GM12874 (cell line): Measurements from ENCODE around the gene SMTN.

Source experiments
- TF ChIP-seq, protein P1 (sequence below): IDR thresholded peaks from 2 replicates; pipeline ENCODE4 v1.5.1; 2011; ENCODE audit warnings: low read depth, mild to moderate bottlenecking, control low read depth, low read length, moderate library complexity; ENCODE audit not compliant: insufficient read depth

SMTN gene

DNA sequence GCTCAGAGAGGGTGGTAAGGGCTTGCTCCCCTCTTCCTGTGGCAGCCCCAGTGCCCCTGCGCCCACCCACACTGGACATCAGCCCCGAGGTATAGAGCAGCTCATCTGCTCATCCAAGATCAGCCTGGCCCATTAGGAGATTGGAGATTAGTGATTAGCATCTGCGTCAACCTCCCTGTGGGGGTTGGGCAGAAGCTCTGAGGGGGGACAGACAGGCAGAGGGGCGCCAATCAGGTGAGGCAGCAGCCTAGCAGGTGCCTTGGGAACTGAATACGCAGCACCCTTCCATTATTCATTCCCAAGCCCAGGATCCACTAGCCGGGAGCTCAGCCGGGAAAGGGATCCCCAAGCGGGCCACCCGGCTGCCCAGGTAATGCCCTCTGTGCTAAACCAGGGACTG lies 11.0 kb downstream of the SMTN start:
- TF ChIP-seq, protein P1, sequence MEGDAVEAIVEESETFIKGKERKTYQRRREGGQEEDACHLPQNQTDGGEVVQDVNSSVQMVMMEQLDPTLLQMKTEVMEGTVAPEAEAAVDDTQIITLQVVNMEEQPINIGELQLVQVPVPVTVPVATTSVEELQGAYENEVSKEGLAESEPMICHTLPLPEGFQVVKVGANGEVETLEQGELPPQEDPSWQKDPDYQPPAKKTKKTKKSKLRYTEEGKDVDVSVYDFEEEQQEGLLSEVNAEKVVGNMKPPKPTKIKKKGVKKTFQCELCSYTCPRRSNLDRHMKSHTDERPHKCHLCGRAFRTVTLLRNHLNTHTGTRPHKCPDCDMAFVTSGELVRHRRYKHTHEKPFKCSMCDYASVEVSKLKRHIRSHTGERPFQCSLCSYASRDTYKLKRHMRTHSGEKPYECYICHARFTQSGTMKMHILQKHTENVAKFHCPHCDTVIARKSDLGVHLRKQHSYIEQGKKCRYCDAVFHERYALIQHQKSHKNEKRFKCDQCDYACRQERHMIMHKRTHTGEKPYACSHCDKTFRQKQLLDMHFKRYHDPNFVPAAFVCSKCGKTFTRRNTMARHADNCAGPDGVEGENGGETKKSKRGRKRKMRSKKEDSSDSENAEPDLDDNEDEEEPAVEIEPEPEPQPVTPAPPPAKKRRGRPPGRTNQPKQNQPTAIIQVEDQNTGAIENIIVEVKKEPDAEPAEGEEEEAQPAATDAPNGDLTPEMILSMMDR: no peak

DNA sequence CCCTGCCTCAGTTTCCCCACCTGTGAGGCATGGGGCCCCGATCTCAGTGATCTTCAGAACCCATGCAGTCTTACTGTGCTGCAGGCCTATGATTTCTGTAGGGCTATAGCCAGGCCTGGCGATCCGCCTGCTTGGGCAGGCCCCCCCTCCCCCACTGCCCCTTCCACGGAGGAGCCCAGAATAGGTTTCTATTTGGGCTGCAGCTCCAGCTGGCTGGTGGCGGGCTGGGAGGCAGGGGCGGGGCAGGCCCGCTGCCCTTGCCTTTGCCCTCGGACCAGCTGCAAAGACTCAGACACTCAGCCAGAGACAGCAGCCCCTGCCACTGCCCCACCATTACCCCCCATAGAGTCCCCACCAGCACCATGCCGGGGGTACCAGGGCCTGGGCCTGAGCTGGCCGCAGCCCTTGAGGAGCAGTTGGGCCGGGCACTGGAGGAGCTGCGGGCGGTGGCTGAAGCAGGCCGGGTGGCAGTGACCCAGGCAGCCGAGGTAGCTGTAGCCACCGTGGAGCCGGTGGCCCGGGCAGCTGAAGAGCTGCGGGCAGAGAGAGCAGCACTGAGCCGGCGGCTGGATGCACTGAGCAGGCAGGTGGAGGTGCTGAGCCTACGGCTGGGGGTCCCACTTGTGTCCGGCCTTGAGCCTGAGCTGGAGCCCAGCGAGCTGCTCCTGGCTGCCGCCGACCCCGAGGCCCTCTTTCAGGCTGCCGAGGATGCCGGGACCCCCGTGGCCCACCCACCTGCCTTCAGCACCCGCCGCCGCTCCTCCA lies 12.2 kb downstream of the SMTN start:
- TF ChIP-seq, protein P1: no peak

DNA sequence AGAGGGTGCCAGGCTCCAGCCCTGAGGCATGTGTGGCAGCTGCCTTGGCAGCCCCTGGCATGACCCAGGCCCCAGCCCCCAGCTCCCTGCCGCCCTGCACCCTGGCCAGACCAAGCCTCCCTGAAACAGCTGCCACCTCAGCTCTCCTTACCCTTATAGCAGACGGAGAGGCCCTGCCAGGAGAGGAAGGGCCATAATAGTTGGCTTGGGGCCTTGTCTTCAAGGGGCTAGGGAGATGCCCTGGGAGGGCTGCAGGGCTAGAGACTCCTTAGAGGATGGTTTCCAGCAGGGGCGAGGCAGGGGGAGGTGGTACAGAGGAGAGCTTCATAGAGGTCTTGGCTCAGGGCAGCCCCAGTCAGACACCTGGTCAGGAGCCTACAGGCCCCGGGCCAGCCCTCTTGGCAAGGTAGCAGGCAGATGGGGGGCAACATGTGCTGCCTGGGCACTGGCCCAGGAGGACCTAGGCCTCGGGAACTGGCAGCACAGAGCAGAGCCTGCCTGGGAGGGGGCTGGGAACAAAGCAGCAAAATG lies 13.0 kb downstream of the SMTN start:
- TF ChIP-seq, protein P1: no peak

DNA sequence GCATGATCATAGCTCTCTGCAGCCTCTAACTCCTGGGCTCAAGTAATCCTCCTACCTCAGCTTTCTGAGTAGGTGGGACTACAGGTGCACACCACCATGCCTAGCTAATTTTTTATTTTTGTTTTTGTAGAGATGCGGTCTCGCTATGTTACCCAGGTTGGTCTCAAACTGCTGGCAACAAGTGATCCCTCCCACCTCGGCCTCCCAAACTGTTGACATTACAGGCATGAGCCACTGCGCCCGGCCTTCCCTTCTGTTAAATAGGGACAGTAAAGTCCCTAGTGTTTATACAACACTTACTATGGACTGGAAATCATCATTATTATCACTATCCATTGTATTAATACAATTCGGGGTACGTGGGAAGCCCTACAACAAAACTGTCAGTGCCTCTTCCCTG lies 13.6 kb downstream of the SMTN start:
- TF ChIP-seq, protein P1: no peak

DNA sequence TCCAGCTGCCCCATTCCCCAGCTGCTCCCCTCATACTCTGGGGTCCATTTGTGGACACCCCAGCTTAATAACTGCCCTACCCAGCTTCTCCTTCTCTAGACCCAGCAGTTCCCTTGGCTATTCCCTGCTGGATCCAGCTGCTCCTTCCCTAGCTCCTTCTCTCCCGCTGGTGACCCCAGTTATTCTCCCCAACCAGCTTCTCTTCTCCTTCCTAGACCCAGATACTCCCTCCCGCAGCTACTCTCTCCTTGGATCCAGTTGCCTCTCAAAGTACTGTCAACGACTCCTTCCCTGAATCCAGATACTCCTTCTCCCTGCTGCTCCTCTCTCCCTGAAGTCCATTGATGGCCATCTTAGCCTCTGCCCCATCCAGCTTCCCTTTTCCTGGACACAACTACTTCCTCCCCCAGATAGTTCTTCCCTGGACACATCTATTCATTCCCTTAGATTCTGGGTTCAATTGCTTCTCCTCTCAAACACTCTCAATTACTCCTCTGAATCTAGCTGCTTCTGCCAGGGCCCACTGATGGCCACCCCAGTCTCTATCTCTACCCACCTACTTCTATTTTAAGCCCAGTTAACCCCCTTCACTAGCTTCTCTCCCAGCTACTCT lies 14.6 kb downstream of the SMTN start:
- TF ChIP-seq, protein P1: no peak

DNA sequence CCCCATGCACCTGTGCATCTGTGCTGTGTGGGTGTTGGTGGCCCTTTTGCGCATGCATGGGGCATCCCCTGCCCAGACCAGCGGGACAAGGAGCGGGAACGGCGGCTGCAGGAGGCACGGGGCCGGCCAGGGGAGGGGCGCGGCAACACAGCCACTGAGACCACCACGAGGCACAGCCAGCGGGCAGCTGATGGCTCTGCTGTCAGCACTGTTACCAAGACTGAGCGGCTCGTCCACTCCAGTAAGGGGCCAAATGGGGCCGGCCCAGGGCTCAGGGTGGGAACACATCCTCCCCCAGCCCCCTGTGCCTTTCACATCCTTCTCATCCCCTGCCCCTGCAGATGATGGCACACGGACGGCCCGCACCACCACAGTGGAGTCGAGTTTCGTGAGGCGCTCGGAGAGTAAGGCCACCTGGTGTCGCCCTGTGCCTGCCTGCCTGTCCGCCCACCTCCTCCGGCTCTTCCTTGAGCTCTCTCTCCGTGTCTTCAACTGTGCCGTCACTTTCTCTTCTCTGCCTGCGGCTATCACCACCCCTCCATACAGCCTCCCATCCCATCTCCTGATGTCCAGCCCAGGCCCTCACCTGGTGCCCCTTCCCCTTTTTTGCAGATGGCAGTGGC lies 15.7 kb downstream of the SMTN start:
- TF ChIP-seq, protein P1: no peak

DNA sequence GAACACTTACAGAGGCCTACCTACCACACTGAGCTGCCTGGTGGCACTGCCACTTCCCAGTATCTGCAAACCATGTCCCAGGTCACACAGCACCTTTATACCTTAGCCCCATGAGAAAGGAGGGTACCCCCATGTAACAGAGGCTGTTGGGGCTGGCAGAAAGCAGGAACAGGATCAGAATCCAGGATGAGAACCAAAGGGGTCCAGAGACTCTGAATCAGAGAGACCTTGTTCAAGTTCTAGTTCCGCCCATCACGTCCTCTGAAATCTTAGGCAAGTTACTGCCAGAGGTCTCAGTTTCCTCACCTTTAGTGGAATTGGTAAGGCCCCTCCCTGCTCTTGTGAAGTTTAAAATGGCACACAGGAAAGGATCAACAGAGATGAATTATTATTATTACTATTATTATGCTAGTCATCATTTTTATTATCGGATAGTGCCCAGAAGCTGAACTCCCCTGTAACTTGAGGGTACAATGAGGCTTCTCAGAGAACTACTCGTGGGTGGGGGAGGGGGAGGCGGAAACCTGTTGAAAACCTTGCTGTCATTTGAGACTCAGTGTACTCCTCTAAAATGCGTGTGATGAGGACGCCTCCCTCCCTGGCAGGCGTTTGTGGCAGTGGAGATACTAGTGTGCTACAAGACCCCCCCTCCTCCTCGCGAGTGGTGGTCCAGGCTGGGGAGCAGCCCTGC lies 17.0 kb downstream of the SMTN start:
- TF ChIP-seq, protein P1: no peak
